ENCODE results near the gene TAB2.

The TAB2 gene

GRCh38 chr6:149414821-149415220, 97.3 kb downstream of the TAB2 start:
- no peak for DNase-seq (ENCODE audit: low read depth)

GRCh38 chr6:149419696-149420404, 102.3 kb downstream of the TAB2 start:
- no peak for DNase-seq (ENCODE audit: low read depth)

GRCh38 chr6:149421132-149421531, 103.6 kb downstream of the TAB2 start:
- DNase-seq (ENCODE audit: low read depth), result no peak

GRCh38 chr6:149422581-149422980, 105.1 kb downstream of the TAB2 start:
- no peak for DNase-seq (ENCODE audit: low read depth)

GRCh38 chr6:149423964-149424440, 106.5 kb downstream of the TAB2 start:
- no peak for DNase-seq (ENCODE audit: low read depth)

GRCh38 chr6:149425224-149425623, 107.7 kb downstream of the TAB2 start:
- no peak for DNase-seq (ENCODE audit: low read depth)

GRCh38 chr6:149425754-149426153, 108.2 kb downstream of the TAB2 start:
- DNase-seq (ENCODE audit: low read depth), result no peak

- no peak for DNase-seq (ENCODE audit: low read depth)
These were observed 111.1 kb downstream of the TAB2 start for GRCh38 chr6:149428606-149429005.

GRCh38 chr6:149429427-149430360, 112.2 kb downstream of the TAB2 start:
- no peak for DNase-seq (ENCODE audit: low read depth)

GRCh38 chr6:149431905-149432775, 114.6 kb downstream of the TAB2 start:
- DNase-seq (ENCODE audit: low read depth), result peak; percentile 85

- DNase-seq (ENCODE audit: low read depth), result no peak
These were observed 115.9 kb downstream of the TAB2 start for GRCh38 chr6:149433405-149433804.

- no peak for DNase-seq (ENCODE audit: low read depth)
These were observed 116.4 kb downstream of the TAB2 start for GRCh38 chr6:149433881-149434280.

- DNase-seq (ENCODE audit: low read depth), result no peak
These were observed 118.5 kb downstream of the TAB2 start for GRCh38 chr6:149435919-149436586.

GRCh38 chr6:149436647-149437046, 119.1 kb downstream of the TAB2 start:
- no peak for DNase-seq (ENCODE audit: low read depth)

- no peak for DNase-seq (ENCODE audit: low read depth)
These were observed 119.7 kb downstream of the TAB2 start for GRCh38 chr6:149437212-149437611.

GRCh38 chr6:149438855-149439254, 121.3 kb downstream of the TAB2 start:
- no peak for DNase-seq (ENCODE audit: low read depth)

GRCh38 chr6:149439626-149440025, 122.1 kb downstream of the TAB2 start:
- no peak for DNase-seq (ENCODE audit: low read depth)

GRCh38 chr6:149440735-149441671, 123.5 kb downstream of the TAB2 start:
- no peak for DNase-seq (ENCODE audit: low read depth)

GRCh38 chr6:149441740-149442139, 124.2 kb downstream of the TAB2 start:
- no peak for DNase-seq (ENCODE audit: low read depth)

- no peak for DNase-seq (ENCODE audit: low read depth)
These were observed 126.1 kb downstream of the TAB2 start for GRCh38 chr6:149443411-149444181.
